ENCODE data around the gene NUP43.

- TF ChIP-seq FOXP1 (IDR thresholded peaks at IDR 0.05) (no peak), FOXP1 (CRISPR knock-in tag; IDR thresholded peaks at IDR 0.05) (no peak), GTF2F1 (IDR thresholded peaks at IDR 0.05; ENCODE audit: low read length) (no peak), BRCA1 (CRISPR knock-in tag; IDR thresholded peaks at IDR 0.05) (no peak), EZH2 (conservative IDR thresholded peaks at IDR 0.05; ENCODE audit: low read depth, low read length) (no peak), CTCF (CRISPR knock-in tag; IDR thresholded peaks at IDR 0.05) (no peak), RARG (CRISPR knock-in tag; IDR thresholded peaks at IDR 0.05; ENCODE audit: low read depth) (no peak), RBFOX2 (IDR thresholded peaks at IDR 0.05; ENCODE audit: low read depth, low read length) (0 out of 2 replicates have a peak, but pooled peaks have one; percentile 1)
Measured at GRCh38 chr6:149711711-149712110, 34.6 kb downstream of the NUP43 start.

Measured in HepG2 (cell line).